Putamen (tissue), 1 donor: ENCODE measurements around the gene DNAAF8.
"Not testable (repeated sequence)": the region's sequence is repeated elsewhere in the genome, so short reads cannot be mapped to it uniquely, and the experiment has no call there.

Experiments
- DNase-seq: peaks from one replicate; pipeline ENCODE4 v3.0.0-alpha.2; 2016; ENCODE audit warnings: low spot score

The DNAAF8 gene

GRCh38 chr16:4783251-4783950, 49.1 kb downstream of the DNAAF8 start:
- DNase-seq: no peak

GRCh38 chr16:4783951-4784336, 49.6 kb downstream of the DNAAF8 start:
- DNase-seq: no peak

GRCh38 chr16:4784444-4784987, 50.2 kb downstream of the DNAAF8 start:
- DNase-seq: not testable (repeated sequence)

GRCh38 chr16:4785758-4786433, 51.6 kb downstream of the DNAAF8 start:
- no peak for DNase-seq

- no peak for DNase-seq
Measured at GRCh38 chr16:4787068-4787467, 52.7 kb downstream of the DNAAF8 start.

GRCh38 chr16:4787627-4788482, 53.5 kb downstream of the DNAAF8 start, which contains the start of gene SEPTIN12:
SEPTIN12 (minus strand) TSS chr16:4788345; CDS start chr16:4787645, 700 bp downstream.
- DNase-seq: no peak

- DNase-seq: no peak
Measured at GRCh38 chr16:4788489-4788889, 54.2 kb downstream of the DNAAF8 start.

GRCh38 chr16:4788910-4789309, 54.6 kb downstream of the DNAAF8 start:
- DNase-seq: no peak

GRCh38 chr16:4790261-4790660, 55.9 kb downstream of the DNAAF8 start:
- no peak for DNase-seq

- no peak for DNase-seq
Measured at GRCh38 chr16:4790871-4791270, 56.5 kb downstream of the DNAAF8 start.

GRCh38 chr16:4792951-4793513, 58.7 kb downstream of the DNAAF8 start:
- DNase-seq: no peak

GRCh38 chr16:4795181-4795827, 61.0 kb downstream of the DNAAF8 start, which contains the start of gene SMIM22:
SMIM22 (plus strand) TSS chr16:4795369; CDS start chr16:4795735, 366 bp downstream.
- DNase-seq: no peak

- no peak for DNase-seq
Measured at GRCh38 chr16:4795828-4796572, 61.7 kb downstream of the DNAAF8 start.

- DNase-seq: no peak
Measured at GRCh38 chr16:4796982-4797804, 62.9 kb downstream of the DNAAF8 start.

- DNase-seq: no peak
Measured at GRCh38 chr16:4797805-4798252, 63.5 kb downstream of the DNAAF8 start.

- DNase-seq: no peak
Measured at GRCh38 chr16:4798456-4798855, 64.1 kb downstream of the DNAAF8 start.
